Endodermal cell (in vitro differentiated cells): ENCODE data around the gene ZNF580. TPM values are rescaled to one million over a fixed set of nuclear protein-coding genes. Genes with fewer than 3 reads are reported as not detected.

Experiments used
- DNase-seq: peaks from one replicate; pipeline ENCODE4 v3.0.0-alpha.2; 2017
- H3K27ac ChIP-seq: 2 replicates; pipeline ENCODE4 v1.5.1; 2013; ENCODE audit warnings: mild to moderate bottlenecking, low read depth, low read length, moderate library complexity
- H3K27me3 ChIP-seq: 2 replicates; pipeline ENCODE4 v1.6.1; 2013; ENCODE audit warnings: mild to moderate bottlenecking, low read length, moderate library complexity; ENCODE audit not compliant: insufficient read depth, control insufficient read depth, poor library complexity, severe bottlenecking
- H3K36me3 ChIP-seq: 2 replicates; pipeline ENCODE4 v1.7.0; 2013; ENCODE audit warnings: mild to moderate bottlenecking, low read length, moderate library complexity; ENCODE audit not compliant: control insufficient read depth, insufficient read depth
- H3K4me1 ChIP-seq: one replicate; pipeline ENCODE4 v1.7.0; 2013; ENCODE audit warnings: low read length; ENCODE audit not compliant: control insufficient read depth, insufficient read depth
- H3K4me3 ChIP-seq: 2 replicates; pipeline ENCODE4 v1.5.1; 2013; ENCODE audit warnings: mild to moderate bottlenecking, low read length, moderate library complexity
- H3K9ac ChIP-seq: 2 replicates; pipeline ENCODE4 v1.6.1; 2013; ENCODE audit warnings: mild to moderate bottlenecking, low read length, moderate library complexity; ENCODE audit not compliant: poor library complexity, severe bottlenecking; ENCODE audit errors: extremely low read depth
- H3K9me3 ChIP-seq: 2 replicates; pipeline ENCODE4 v1.6.1; 2013; ENCODE audit warnings: mild to moderate bottlenecking, low read length, moderate library complexity; ENCODE audit not compliant: control insufficient read depth
- H3K27ac Mint-ChIP-seq: 2 replicates; pipeline ENCODE4 v1.8.0; 2020; ENCODE audit warnings: mixed read lengths
- H3K27me3 Mint-ChIP-seq: 2 replicates; pipeline ENCODE4 v1.8.0; 2021; ENCODE audit warnings: mild to moderate bottlenecking, mixed read lengths; ENCODE audit not compliant: insufficient read depth
- H3K36me3 Mint-ChIP-seq: 2 replicates; pipeline ENCODE4 v1.8.0; 2020; ENCODE audit warnings: low read depth, mixed read lengths
- H3K4me1 Mint-ChIP-seq: 2 replicates; pipeline ENCODE4 v1.8.0; 2020; ENCODE audit warnings: mixed read lengths
- H3K4me3 Mint-ChIP-seq: 2 replicates; pipeline ENCODE4 v1.8.0; 2020; ENCODE audit warnings: mild to moderate bottlenecking, moderate library complexity, mixed read lengths
- H3K9me3 Mint-ChIP-seq: 2 replicates; pipeline ENCODE4 v1.8.0; 2020; ENCODE audit warnings: mild to moderate bottlenecking, mixed read lengths
- CTCF ChIP-seq: fragments of 200-600 bp; sonication (generic); conservative IDR thresholded peaks from 2 replicates; pipeline ENCODE4 v1.5.0; 2021; ENCODE audit warnings: antibody characterized with exemption, mild to moderate bottlenecking
- WGBS, 2 experiments: methylation state at CpG; one replicate each; pipeline versions ENCODE4 v1.1.5 to v1.1.7; 2013; ENCODE audit warnings: missing lambda C conversion rate in 2 of 2, mixed read lengths in 1 of 2; ENCODE audit not compliant: insufficient coverage in 1 of 2, insufficient read length in 1 of 2; 5-methylcytosine and 5-hydroxymethylcytosine counted together
- total RNA-seq, 2 donors: library from RNA; stranded (reverse); fragmentation: NEBNext Ultra II Directional in 1 of 2; extraction: Animal tissue kit (Norgen Biotek cat#: 25700) in 1 of 2; gene quantifications; 2 replicates in 1 of 2; 3 replicates in 1 of 2; pipeline ENCODE4 v1.2.1, GENCODE V29; 2021

ZNF580 gene
- total RNA-seq, 2 donors from 2014 or later: 27.3 to 38.6 TPM

GRCh38 chr19:55621673-55622231 lies 19.1 kb upstream of the ZNF580 start:
- Mint-ChIP-seq H3K4me3 (no peak overlapping the region), H3K27ac (no peak overlapping the region), H3K36me3 (peaks cover 21% of the 10 kb centered on the region), H3K27me3 (no peaks in the 10 kb centered on the region), H3K9me3 (no peaks in the 10 kb centered on the region), H3K4me1 (peaks cover 2% of the 10 kb centered on the region)
- Histone ChIP-seq H3K4me3 (no peak overlapping the region), H3K36me3 (peaks cover 20% of the 10 kb centered on the region), H3K27ac (no peak overlapping the region), H3K9me3 (no peaks in the 10 kb centered on the region), H3K9ac (no peak overlapping the region), H3K27me3 (no peaks in the 10 kb centered on the region), H3K4me1 (no peaks in the 10 kb centered on the region)
- no peak for TF ChIP-seq CTCF
- 96 to 97% methylated on average over 29 to 54 of the region's 55 CpGs for WGBS, 2 experiments
- DNase-seq: no peak

- no peaks in the 10 kb centered on the region for H3K27me3 ChIP-seq
- no peak overlapping the region for H3K4me3 Mint-ChIP-seq
- no peaks in the 10 kb centered on the region for H3K9me3 ChIP-seq
- H3K36me3 ChIP-seq: peaks cover 18% of the 10 kb centered on the region
- H3K9ac ChIP-seq: no peak overlapping the region
- peaks cover 2% of the 10 kb centered on the region for H3K27me3 Mint-ChIP-seq
- 96 to 98% methylated on average over 28 to 40 of the region's 40 CpGs for WGBS, 2 experiments
- peaks cover 15% of the 10 kb centered on the region for H3K36me3 Mint-ChIP-seq
- DNase-seq: no peak
- no peak overlapping the region for H3K27ac ChIP-seq
- TF ChIP-seq CTCF: no peak
- H3K4me1 Mint-ChIP-seq: peaks cover 2% of the 10 kb centered on the region
- H3K4me1 ChIP-seq: no peaks in the 10 kb centered on the region
- H3K4me3 ChIP-seq: no peak overlapping the region
- no peaks in the 10 kb centered on the region for H3K9me3 Mint-ChIP-seq
- no peak overlapping the region for H3K27ac Mint-ChIP-seq
These were observed 18.4 kb upstream of the ZNF580 start for GRCh38 chr19:55622242-55622969.

- no peak for DNase-seq
- peak overlapping the region; percentile 73 for H3K4me3 Mint-ChIP-seq
- Histone ChIP-seq H3K9ac (no peak overlapping the region), H3K9me3 (no peaks in the 10 kb centered on the region), H3K27me3 (no peaks in the 10 kb centered on the region), H3K4me3 (no peak overlapping the region), H3K27ac (no peak overlapping the region), H3K4me1 (no peaks in the 10 kb centered on the region), H3K36me3 (peaks cover 13% of the 10 kb centered on the region)
- H3K27ac Mint-ChIP-seq: no peak overlapping the region
- H3K9me3 Mint-ChIP-seq: no peaks in the 10 kb centered on the region
- WGBS, 2 experiments: 95 to 96% methylated on average over 6 of the region's 7 CpGs
- H3K4me1 Mint-ChIP-seq: peaks cover 2% of the 10 kb centered on the region
- H3K27me3 Mint-ChIP-seq: peaks cover 7% of the 10 kb centered on the region
- TF ChIP-seq CTCF: no peak
- peaks cover 11% of the 10 kb centered on the region for H3K36me3 Mint-ChIP-seq
These were observed 17.7 kb upstream of the ZNF580 start for GRCh38 chr19:55623130-55623529.
